Lower leg skin (tissue), 4 donors: ENCODE measurements around the gene C12orf75. TPM values are rescaled to one million over a fixed set of nuclear protein-coding genes. Genes with fewer than 3 reads are reported as not detected.

Experiments used
- DNase-seq, 2 donors: peaks; one replicate each; pipeline ENCODE4 v3.0.0-alpha.2; 2019; ENCODE audit warnings: low spot score in 2 of 2
- H3K4me3 ChIP-seq: fragments of 200-600 bp; sonication (generic); 2 replicates; pipeline ENCODE4 v1.5.1; 2017; ENCODE audit warnings: mild to moderate bottlenecking, low read depth; ENCODE audit not compliant: poor library complexity, severe bottlenecking
- CTCF ChIP-seq, 3 donors: fragments of 450-650 bp; IDR thresholded peaks; one replicate each; pipeline ENCODE4 v1.5.1; 2016; ENCODE audit warnings: antibody characterized with exemption in 3 of 3, mild to moderate bottlenecking in 3 of 3, moderate library complexity in 2 of 3
- POLR2A ChIP-seq, 2 donors: fragments of 450-650 bp; IDR thresholded peaks; one replicate each; pipeline ENCODE4 v1.6.1; 2016 to 2017; ENCODE audit warnings: antibody characterized with exemption in 2 of 2, mild to moderate bottlenecking in 1 of 2, moderate library complexity in 1 of 2
- WGBS, 2 donors: methylation state at CpG; one replicate each; pipeline ENCODE4 v1.1.5; 2018; 5-methylcytosine and 5-hydroxymethylcytosine counted together
- intact Hi-C: fragments of 100-400 bp; cut with DNase I; formaldehyde crosslinking; loops from one replicate; pipeline ENCODE4 v1.15.0; 2023; ENCODE audit warnings: low total_unique reads
- total RNA-seq, 4 donors: library from RNA; depleted of rRNA; stranded (reverse); fragments of >200 nt; gene quantifications; one replicate each; pipeline ENCODE4 v1.1.0, GENCODE V29; 2016

C12orf75 gene
- total RNA-seq, 4 donors from 2014 or later = 13.2 to 24.3 (median 15.4) TPM

- WGBS, 2 donors = 90 to 97% methylated on average over 7 of the region's 7 CpGs
- intact Hi-C loops = no loop called here
- TF ChIP-seq CTCF (IDR thresholded peaks at IDR 0.05) (no peak), POLR2A (IDR thresholded peaks at IDR 0.05) (no peak)
- DNase-seq = no peak
- H3K4me3 ChIP-seq = no peak overlapping the region
Measured at GRCh38 chr12:105406497-105406896, 76.0 kb downstream of the C12orf75 start.

GRCh38 chr12:105409279-105409678 lies 78.8 kb downstream of the C12orf75 start:
- no peak for TF ChIP-seq POLR2A (IDR thresholded peaks at IDR 0.05)
- no peak for TF ChIP-seq CTCF (IDR thresholded peaks at IDR 0.05)
- intact Hi-C loops = no loop called here
- WGBS, 2 donors = 48 to 61% methylated on average over 5 of the region's 5 CpGs
- DNase-seq = no peak
- no peak overlapping the region for H3K4me3 ChIP-seq

GRCh38 chr12:105409801-105410471 lies 79.4 kb downstream of the C12orf75 start:
- no peak overlapping the region for H3K4me3 ChIP-seq
- DNase-seq = peak; percentile 28 to 87
- 20% methylated on average over 8 of the region's 8 CpGs for WGBS, 2 donors
- intact Hi-C loops = no loop called here
- TF ChIP-seq CTCF (IDR thresholded peaks at IDR 0.05) (no peak), POLR2A (IDR thresholded peaks at IDR 0.05) (no peak)

- TF ChIP-seq CTCF (IDR thresholded peaks at IDR 0.05) (no peak), POLR2A (IDR thresholded peaks at IDR 0.05) (no peak)
- WGBS, 2 donors = 90 to 93% methylated on average over 7 of the region's 7 CpGs
- DNase-seq = no peak
- intact Hi-C loops = no loop called here
- no peak overlapping the region for H3K4me3 ChIP-seq
Measured at GRCh38 chr12:105413911-105414487, 83.5 kb downstream of the C12orf75 start.

- no peak for TF ChIP-seq CTCF (IDR thresholded peaks at IDR 0.05)
- no peak for TF ChIP-seq POLR2A (IDR thresholded peaks at IDR 0.05)
- intact Hi-C loops = no loop called here
- WGBS, 2 donors = 43 to 45% methylated on average over 4 of the region's 4 CpGs
- H3K4me3 ChIP-seq = no peak overlapping the region
- DNase-seq = no peak
Measured at GRCh38 chr12:105417732-105418131, 87.2 kb downstream of the C12orf75 start.
